ENCODE data around the gene PRR15.

DNA sequence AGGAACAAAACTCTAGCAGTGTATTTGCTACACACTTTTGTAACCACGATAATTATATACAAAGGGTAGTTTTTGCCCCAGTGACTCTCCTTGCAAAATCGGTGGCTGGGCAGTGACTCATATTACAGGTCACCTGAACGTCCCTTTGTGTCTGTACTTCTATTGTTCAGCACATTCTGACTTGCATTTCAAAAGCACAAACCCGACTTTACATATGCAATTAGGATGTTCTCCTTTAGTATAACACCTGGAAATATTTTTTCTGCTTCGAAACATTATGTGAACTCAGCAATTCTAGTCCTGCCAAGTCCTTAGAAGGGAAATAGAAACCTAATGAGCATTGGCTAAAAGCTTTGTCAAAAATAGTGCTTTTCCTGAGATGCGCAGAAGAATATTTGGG is 6.0 kb downstream of the PRR15 start:
- TF ChIP-seq, protein P1, sequence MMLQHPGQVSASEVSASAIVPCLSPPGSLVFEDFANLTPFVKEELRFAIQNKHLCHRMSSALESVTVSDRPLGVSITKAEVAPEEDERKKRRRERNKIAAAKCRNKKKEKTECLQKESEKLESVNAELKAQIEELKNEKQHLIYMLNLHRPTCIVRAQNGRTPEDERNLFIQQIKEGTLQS (IDR thresholded peaks at IDR 0.05) = no peak
- TF ChIP-seq, protein P2, sequence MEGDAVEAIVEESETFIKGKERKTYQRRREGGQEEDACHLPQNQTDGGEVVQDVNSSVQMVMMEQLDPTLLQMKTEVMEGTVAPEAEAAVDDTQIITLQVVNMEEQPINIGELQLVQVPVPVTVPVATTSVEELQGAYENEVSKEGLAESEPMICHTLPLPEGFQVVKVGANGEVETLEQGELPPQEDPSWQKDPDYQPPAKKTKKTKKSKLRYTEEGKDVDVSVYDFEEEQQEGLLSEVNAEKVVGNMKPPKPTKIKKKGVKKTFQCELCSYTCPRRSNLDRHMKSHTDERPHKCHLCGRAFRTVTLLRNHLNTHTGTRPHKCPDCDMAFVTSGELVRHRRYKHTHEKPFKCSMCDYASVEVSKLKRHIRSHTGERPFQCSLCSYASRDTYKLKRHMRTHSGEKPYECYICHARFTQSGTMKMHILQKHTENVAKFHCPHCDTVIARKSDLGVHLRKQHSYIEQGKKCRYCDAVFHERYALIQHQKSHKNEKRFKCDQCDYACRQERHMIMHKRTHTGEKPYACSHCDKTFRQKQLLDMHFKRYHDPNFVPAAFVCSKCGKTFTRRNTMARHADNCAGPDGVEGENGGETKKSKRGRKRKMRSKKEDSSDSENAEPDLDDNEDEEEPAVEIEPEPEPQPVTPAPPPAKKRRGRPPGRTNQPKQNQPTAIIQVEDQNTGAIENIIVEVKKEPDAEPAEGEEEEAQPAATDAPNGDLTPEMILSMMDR (IDR thresholded peaks at IDR 0.05; ENCODE audit: low read depth, low read length, missing input control) = no peak

Data from liver (tissue), 3 donors.